H7 (cell line): ENCODE data around the gene PHACTR3. TPM values are rescaled to one million over a fixed set of nuclear protein-coding genes. Genes with fewer than 3 reads are reported as not detected.

Source experiments
- DNase-seq: peaks from one replicate; pipeline ENCODE4 v3.0.0; 2012
- H3K27me3 ChIP-seq: 2 replicates; pipeline ENCODE4 v1.6.0; 2011; ENCODE audit warnings: mild to moderate bottlenecking, low read length; ENCODE audit not compliant: control insufficient read depth, insufficient read depth
- H3K36me3 ChIP-seq: replicated peaks from 2 replicates; pipeline ENCODE4 v1.5.1; 2011; ENCODE audit warnings: low read length; ENCODE audit not compliant: control insufficient read depth, insufficient read depth
- H3K4me3 ChIP-seq: 2 replicates; pipeline ENCODE4 v1.5.1; 2011; ENCODE audit warnings: low read depth, mild to moderate bottlenecking, control low read depth, low read length, moderate library complexity; ENCODE audit not compliant: insufficient read depth
- total RNA-seq: library from RNA; depleted of rRNA; stranded (reverse); fragments of >200 nt; shearing (Covaris generic); gene quantifications from 2 replicates; pipeline ENCODE4 v1.2.3, GENCODE V29; 2014

Gene PHACTR3
- total RNA-seq, 1 experiment from 2014 or later = 0.03 TPM

DNA sequence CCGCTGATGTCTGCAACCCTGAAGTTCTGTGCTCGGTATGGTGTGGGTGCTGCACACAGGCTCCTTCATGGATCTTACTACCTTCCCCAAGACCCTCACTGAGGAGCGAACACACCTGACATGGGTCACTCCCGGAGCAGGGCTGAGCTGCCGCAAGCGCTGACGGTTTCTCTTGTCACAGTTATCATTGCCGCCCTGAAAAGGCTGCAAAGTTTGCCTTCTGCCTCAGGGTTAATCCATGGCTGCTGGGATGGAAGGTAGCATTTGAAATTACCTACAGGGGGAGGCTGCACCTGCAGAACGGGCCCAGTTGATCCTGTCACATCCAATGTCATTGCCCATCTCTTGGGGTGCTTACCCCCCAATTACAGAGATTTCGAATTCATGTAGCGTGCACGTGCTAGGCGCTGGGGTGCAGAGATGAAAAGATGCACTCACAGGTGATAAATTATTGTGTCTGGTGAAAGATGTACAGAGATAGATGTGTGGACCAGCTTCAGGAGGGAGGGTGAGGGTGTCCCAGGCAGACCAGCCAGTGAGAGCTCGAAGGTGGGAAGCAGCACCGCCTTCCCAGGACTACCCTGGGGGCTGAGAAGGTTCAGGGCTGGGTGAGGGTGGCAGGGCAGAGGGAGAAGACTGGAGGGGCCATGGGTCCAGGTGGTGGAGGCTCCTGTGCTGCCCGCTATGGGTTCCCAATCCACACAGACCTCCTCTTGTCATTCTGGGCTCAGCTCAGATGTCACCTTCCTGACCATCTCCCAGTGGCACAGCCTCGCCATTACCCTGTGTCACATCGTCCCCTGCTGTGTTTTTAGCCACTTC lies 209.0 kb downstream of the PHACTR3 start:
- Histone ChIP-seq H3K4me3 (no peak overlapping the region), H3K36me3 (no peaks in the 10 kb centered on the region), H3K27me3 (no peaks in the 10 kb centered on the region)
- DNase-seq = peak; percentile 23

GRCh38 chr20:59813948-59814839 lies 209.9 kb downstream of the PHACTR3 start:
- Histone ChIP-seq H3K4me3 (no peak overlapping the region), H3K27me3 (no peaks in the 10 kb centered on the region), H3K36me3 (no peaks in the 10 kb centered on the region)
- DNase-seq = no peak

GRCh38 chr20:59814840-59815340 lies 210.6 kb downstream of the PHACTR3 start:
- H3K27me3 ChIP-seq = no peaks in the 10 kb centered on the region
- no peaks in the 10 kb centered on the region for H3K36me3 ChIP-seq
- H3K4me3 ChIP-seq = no peak overlapping the region
- peak; percentile 8 for DNase-seq

DNA sequence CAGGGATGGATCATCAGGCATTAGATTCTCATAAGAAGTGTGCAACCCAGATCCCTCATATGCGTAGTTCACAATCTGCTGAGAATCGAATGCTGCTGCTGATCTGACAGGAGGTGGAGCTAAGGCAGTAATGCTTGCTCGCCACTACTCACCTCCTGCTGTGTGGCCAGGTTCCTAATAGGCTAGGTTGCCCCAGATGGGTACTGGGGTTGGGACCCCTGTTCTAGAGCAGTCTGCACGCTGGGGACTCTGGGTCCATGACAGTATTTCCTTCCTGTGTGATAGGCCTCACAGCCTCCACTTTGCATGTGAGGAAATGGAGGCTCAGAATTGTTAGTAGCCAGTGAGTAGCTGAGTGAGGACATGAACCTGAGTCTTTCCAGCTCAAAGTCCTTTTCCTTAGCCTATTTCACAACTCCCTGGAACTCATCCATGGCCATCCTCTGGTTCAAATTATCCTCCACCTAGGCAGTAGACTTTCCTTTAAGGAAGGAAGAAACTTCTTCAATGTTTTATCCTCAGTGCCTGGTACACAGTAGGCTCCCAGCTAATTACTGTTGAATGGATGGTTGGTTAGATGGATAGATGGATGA lies 211.9 kb downstream of the PHACTR3 start:
- Histone ChIP-seq H3K4me3 (no peak overlapping the region), H3K36me3 (no peaks in the 10 kb centered on the region), H3K27me3 (no peaks in the 10 kb centered on the region)
- DNase-seq = peak; percentile 11

DNA sequence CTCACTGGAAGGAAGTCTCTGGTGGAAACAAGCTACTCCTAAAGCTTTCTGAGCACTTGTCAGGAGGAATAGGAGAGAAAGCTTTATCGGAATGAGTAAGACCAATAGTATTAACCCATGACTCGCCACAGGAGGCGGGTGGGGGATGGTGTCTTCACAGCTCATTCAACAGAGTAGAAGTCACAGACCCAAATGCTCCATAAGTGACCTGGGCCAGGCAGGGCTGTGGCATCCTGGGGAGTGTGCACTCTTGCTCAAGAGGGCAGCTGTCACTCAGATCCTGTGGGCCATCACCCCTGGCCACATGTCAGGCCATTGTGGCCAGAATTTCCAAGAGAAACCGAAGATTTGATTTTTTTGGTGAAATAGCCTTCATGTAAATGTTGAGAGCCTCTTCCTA lies 213.1 kb downstream of the PHACTR3 start:
- Histone ChIP-seq H3K27me3 (no peaks in the 10 kb centered on the region), H3K36me3 (no peaks in the 10 kb centered on the region), H3K4me3 (no peak overlapping the region)
- DNase-seq = peak; percentile 23

DNA sequence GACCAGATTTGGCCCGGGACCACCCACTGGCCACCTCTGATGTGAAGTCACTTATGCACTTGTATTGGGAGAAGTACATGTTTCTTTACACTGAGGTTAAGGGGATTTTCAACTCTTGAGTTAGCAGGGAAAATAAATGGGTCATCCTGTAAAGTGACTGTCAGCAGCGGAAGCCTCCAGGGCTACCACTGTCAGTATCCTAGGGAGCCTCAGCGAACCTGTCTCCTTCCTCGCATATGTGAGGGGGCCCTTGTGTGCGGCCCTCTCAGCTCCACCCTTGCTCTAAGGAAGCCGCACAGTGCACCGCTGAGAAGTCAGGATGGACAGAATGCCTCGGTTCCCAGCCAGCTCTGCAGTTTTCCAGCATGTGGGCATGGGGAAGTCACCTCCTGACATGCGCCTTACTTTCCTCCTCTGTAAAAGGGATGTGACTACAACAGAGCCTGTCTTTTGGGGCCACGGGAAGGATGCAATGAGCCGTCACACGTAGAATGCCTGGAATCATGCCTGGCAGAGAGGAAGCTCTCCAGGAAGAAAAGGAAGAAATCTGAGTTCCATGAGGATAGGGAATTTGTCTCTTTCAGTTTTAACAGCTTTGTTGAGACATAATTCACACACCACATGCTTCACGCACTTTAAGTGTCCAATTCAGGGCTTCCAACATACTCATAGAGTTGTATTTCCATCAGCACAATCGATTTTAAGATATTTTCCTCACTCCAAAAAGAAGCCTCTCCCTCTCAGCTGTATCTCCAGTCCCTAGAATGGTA lies 213.7 kb downstream of the PHACTR3 start:
- Histone ChIP-seq H3K4me3 (no peak overlapping the region), H3K27me3 (no peaks in the 10 kb centered on the region), H3K36me3 (no peaks in the 10 kb centered on the region)
- peak; percentile 13 for DNase-seq

DNA sequence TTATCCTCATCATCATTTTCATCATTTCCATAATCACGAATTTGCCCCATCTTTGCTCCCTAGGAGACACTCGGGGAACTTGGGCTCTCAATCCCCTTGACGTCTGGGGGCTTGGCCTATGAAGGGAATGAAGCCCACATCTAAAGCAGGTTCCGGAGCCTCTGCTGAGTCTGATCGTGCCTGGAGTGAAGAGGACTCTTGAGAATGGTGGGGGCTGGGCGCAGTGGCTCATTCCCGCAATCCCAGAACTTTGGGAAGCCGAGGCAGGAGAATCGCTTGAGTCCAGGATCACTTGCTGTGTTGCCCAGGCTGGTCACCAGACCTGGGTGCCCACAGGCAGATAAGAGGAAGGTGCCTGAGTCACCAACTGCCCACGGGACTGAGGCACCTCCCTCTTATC lies 214.6 kb downstream of the PHACTR3 start:
- peak; percentile 9 for DNase-seq
- Histone ChIP-seq H3K27me3 (no peaks in the 10 kb centered on the region), H3K36me3 (no peaks in the 10 kb centered on the region), H3K4me3 (no peak overlapping the region)

DNA sequence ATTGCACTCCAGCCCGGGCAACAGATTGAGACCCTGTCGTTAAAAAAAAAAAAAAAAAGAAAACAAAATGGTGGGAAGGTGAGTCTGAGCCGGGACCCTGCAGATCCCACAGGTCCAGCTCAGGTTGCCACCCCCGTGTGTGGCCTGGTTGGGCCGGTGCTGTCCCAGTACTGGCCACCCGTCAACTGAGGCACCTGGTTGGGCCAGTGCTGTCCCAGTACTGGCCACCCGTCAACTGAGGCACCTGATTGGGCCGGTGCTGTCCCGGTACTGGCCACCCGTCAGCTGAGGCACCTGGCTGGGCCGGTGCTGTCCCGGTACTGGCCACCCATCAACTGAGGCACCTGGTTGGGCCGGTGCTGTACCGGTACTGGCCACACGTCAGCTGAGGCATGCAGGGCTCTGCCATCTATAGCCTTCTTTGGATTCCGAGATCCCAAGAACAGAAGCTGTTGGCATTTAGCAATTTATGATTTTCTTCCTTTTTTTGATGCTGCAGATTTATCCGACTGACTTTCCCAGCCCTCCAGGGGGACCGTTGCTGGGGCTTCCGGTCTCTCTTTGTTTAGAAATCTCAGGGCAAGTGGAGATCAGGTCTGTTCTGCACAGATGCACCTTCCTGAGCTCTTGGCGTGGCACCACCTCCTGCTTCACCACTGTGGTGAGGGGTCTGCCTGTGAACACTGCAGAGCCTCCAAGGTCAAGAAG lies 215.3 kb downstream of the PHACTR3 start:
- no peaks in the 10 kb centered on the region for H3K27me3 ChIP-seq
- no peaks in the 10 kb centered on the region for H3K36me3 ChIP-seq
- no peak overlapping the region for H3K4me3 ChIP-seq
- DNase-seq = peak; percentile 34

DNA sequence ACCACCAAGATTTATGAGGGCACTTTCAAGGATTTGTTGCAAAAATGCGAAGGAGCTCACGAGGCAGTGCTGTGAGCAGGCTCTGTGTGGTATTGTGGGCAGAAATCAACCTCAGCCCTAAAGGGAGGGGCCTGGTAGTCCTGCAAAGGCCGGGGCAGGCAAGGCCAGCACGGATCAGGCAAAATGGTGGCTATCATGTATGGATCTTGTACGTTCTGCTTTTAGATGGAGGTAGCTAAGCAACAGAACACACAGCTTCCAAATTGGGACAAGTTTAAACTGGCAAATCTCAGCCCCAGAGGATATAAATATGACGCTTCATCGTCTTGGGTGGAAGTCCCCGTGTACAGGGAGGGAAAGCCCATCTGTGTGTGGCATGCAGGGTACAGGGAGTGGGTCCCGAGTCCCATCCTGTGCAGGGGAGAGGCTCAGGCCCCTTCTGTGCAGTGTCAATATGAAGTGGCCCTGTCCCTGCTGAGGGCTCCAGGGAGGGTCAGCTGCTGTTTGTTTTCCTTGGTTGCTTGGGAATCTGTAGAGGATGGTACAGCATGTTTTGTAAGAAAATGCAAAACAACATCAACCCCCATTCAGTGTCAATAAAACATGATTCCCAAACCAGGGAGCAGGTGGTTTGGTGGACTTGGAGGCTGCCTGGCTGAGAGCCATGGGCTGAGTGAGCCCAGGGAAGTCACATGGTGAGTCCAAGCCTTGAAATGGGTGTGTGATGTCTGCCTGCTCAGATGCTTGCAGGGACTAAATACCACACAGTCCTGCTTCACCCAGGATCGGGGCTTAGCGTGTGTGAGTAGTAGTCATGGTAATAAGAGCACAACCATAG lies 216.1 kb downstream of the PHACTR3 start:
- peak; percentile 18 for DNase-seq
- no peaks in the 10 kb centered on the region for H3K36me3 ChIP-seq
- no peak overlapping the region for H3K4me3 ChIP-seq
- no peaks in the 10 kb centered on the region for H3K27me3 ChIP-seq

GRCh38 chr20:59821201-59821600 lies 216.9 kb downstream of the PHACTR3 start:
- DNase-seq = peak; percentile 9
- H3K27me3 ChIP-seq = no peaks in the 10 kb centered on the region
- no peak overlapping the region for H3K4me3 ChIP-seq
- H3K36me3 ChIP-seq = no peaks in the 10 kb centered on the region

DNA sequence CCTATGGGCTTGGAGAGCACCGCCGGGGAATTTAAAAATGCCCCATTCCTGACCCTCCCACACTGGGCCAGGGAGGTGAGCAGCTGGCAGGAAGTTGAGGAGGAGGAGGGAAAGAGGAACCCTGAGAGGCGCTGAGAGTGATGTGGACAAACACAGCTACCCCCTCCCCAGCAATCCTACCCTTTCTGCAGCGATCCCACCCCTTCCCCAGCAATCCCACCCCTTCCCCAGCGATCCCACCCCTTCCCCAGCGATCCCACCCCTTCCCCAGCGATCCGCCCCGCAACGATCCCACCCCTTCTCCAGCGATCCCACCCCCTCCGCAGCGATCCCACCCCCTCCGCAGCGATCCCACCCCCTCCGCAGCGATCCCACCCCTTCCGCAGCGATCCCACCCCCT lies 217.4 kb downstream of the PHACTR3 start:
- peak; percentile 58 for DNase-seq
- Histone ChIP-seq H3K4me3 (no peak overlapping the region), H3K36me3 (no peaks in the 10 kb centered on the region), H3K27me3 (no peaks in the 10 kb centered on the region)

DNA sequence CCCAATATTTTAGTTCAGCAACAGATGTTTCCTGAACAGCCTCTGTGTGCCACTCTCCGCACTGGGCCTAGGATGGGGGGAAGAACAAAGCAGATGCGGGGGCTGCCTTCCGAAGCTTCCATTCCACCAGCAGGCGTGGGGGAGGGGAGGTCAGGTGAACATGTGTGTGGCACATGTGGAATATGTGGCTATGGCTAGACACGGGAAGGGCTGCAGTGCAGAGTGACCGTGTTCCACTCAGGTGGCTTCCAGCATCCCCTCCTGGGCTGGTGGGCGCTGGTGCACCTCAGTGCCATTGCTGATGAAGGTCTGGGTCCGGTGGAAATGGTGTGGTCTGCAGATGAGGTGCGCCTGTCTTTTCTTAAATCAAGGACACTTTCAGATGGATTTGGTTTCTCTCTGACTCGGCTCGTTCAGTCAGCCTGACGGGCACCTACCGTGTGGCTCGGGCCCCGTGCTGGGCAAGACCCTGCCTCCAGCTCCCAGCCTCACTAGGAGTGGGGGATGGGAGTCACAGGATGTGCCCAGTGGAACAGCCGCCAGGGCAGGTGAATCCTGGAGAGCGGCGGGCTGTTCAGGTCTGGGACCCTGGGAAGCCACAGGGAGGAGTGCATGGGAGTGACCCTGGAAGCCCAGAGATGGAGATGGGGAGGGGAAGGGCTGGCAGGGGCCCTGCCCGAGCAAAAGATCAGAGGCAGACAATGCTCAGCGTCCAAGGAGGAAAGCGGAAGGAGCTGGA lies 218.1 kb downstream of the PHACTR3 start:
- peak; percentile 59 for DNase-seq
- H3K27me3 ChIP-seq = no peaks in the 10 kb centered on the region
- H3K36me3 ChIP-seq = no peaks in the 10 kb centered on the region
- no peak overlapping the region for H3K4me3 ChIP-seq
